Spleen (tissue), 11 donors: ENCODE measurements around the gene DLG1. TPM values are rescaled to one million over a fixed set of nuclear protein-coding genes. Genes with fewer than 3 reads are reported as not detected.
A peak's percentile ranks its signal among the peaks of the same experiment; 100 is the strongest.
"Not testable (repeated sequence)": the region's sequence is repeated elsewhere in the genome, so short reads cannot be mapped to it uniquely, and the experiment has no call there.

Experiments
- DNase-seq: peaks from one replicate; pipeline ENCODE4 v3.0.0-alpha.2; 2020
- H3K27ac ChIP-seq, 8 donors: fragments of 200-600 bp; sonication (generic) in 7 of 8; 1 replicate in 4 of 8; 2 replicates in 4 of 8; pipeline versions ENCODE4 v1.5.0 to v1.8.0; 2016 to 2021; ENCODE audit warnings: inconsistent platforms in 4 of 8, mild to moderate bottlenecking in 4 of 8, moderate library complexity in 1 of 8
- H3K27me3 ChIP-seq, 7 donors: fragments of 200-600 bp; sonication (generic) in 6 of 7; replicated peaks in 1 of 7; 1 replicate in 4 of 7; 2 replicates in 3 of 7; pipeline versions ENCODE4 v1.5.0 to v1.8.0; 2016 to 2021; ENCODE audit warnings: inconsistent platforms in 3 of 7, mild to moderate bottlenecking in 1 of 7
- H3K36me3 ChIP-seq, 6 donors: fragments of 200-600 bp; sonication (generic) in 5 of 6; 1 replicate in 4 of 6; 2 replicates in 2 of 6; pipeline versions ENCODE4 v1.5.0 to v1.8.0; 2016 to 2021; ENCODE audit warnings: inconsistent platforms in 2 of 6
- H3K4me1 ChIP-seq, 6 donors: fragments of 200-600 bp; sonication (generic) in 5 of 6; 1 replicate in 3 of 6; 2 replicates in 3 of 6; pipeline versions ENCODE4 v1.5.0 to v1.8.0; 2016 to 2021; ENCODE audit warnings: inconsistent platforms in 3 of 6
- H3K4me3 ChIP-seq, 8 donors: fragments of 200-600 bp; sonication (generic) in 7 of 8; 1 replicate in 4 of 8; 2 replicates in 4 of 8; pipeline versions ENCODE4 v1.5.0 to v1.8.0; 2016 to 2021; ENCODE audit warnings: inconsistent platforms in 4 of 8, mild to moderate bottlenecking in 4 of 8, moderate library complexity in 2 of 8
- H3K9me3 ChIP-seq, 8 donors: fragments of 200-600 bp; sonication (generic) in 7 of 8; 1 replicate in 4 of 8; 2 replicates in 4 of 8; pipeline versions ENCODE4 v1.5.0 to v1.8.0; 2016 to 2021; ENCODE audit warnings: inconsistent platforms in 4 of 8
- CTCF ChIP-seq, 11 experiments: fragments of 200-600 bp in 7 of 11; fragments of 450-650 bp in 4 of 11; sonication (generic) in 4 of 11; IDR thresholded peaks in 8 of 11; conservative IDR thresholded peaks in 3 of 11; 1 replicate in 7 of 11; 2 replicates in 4 of 11; pipeline versions ENCODE4 v1.4.0 to v1.8.0; 2016 to 2021; ENCODE audit warnings: antibody characterized with exemption in 11 of 11, inconsistent platforms in 4 of 11, mild to moderate bottlenecking in 1 of 11
- POLR2A ChIP-seq, 3 donors: fragments of 450-650 bp; IDR thresholded peaks; one replicate each; pipeline ENCODE4 v1.5.1; 2017; ENCODE audit warnings: antibody characterized with exemption in 3 of 3, mild to moderate bottlenecking in 1 of 3
- POLR2AphosphoS5 ChIP-seq, 3 donors: sonication (generic); formaldehyde crosslinking; IDR thresholded peaks; one replicate each; pipeline ENCODE4 v1.5.1; 2017; ENCODE audit warnings: antibody characterized with exemption in 3 of 3
- WGBS, 5 donors: extraction: QIAGEN DNeasy Blood & Tissue Kit in 3 of 5; methylation state at CpG; one replicate each; pipeline versions ENCODE4 v1.1.5 to v1.1.7; 2013 to 2018; 5-methylcytosine and 5-hydroxymethylcytosine counted together
- intact Hi-C: fragments of 100-400 bp; cut with DNase I; formaldehyde crosslinking; loops from one replicate; pipeline ENCODE4 v1.15.0; 2023; ENCODE audit warnings: low total_unique reads
- polyA plus RNA-seq, 3 donors: library from polyadenylated mRNA; stranded (reverse); fragments of 200-250 nt; gene quantifications; one replicate each; pipeline ENCODE4 v1.2.1, GENCODE V29; 2013
- total RNA-seq, 7 donors: library from RNA; depleted of rRNA in 3 of 7; stranded (reverse); fragments of >200 nt in 3 of 7; fragmentation: NEBNext Ultra II Directional in 4 of 7; extraction: Animal tissue kit (Norgen Biotek cat#: 25700) in 4 of 7; gene quantifications; one replicate each; pipeline versions ENCODE4 v1.1.0 to v1.2.1, GENCODE V29; 2016 to 2021
- donor health status: healthy with polysubstance abuse.
- donor health status: DM: no; HTN: no; CAD: no; lungs with moderate emphysema.
- donor health status: DM: no; HTN: no; CAD: no.
- donor health status: Bipolar disorder and iron deficiency.
- donor health status: healthy.
- donor health status: DM: no; HTN: no; CAD: no.
- donor health status: DM: yes; HTN: yes; CAD: no.

Gene DLG1
- total and polyA plus RNA-seq, 10 donors, result 11.0 to 92.3 (median 59.1) TPM

DNA sequence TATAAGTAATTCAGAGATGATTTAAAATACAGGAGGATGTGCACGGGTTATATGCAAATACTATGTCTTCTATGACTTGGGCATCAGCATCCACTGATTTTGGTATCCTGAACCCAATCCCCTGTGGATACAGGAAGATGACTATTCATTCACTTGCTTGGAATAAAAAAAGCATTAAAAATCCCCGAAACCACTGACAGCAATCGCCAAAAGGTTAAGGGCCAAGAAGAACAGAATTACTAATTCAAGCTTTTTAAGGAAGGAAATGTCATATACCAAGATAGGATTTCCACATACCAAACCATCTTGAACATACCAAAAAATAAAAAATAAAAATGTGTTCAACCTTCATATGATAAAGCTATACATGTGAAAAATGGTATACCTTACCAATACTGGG is 93.7 kb downstream of the DLG1 start:
- Histone ChIP-seq H3K27ac (peak overlapping the region in 2 of 8 donors; percentile 1 to 12), H3K9me3 (no peaks in the 10 kb centered on the region), H3K4me1 (peaks cover 15 to 78% (median 45%) of the 10 kb centered on the region in 6 donors), H3K36me3 (no peaks in the 10 kb centered on the region), H3K4me3 (no peak overlapping the region), H3K27me3 (no peaks in the 10 kb centered on the region)
- DNase-seq, result no peak
- intact Hi-C loops, result no loop called here
- WGBS, 5 donors, result 39 to 55% (median 52%) methylated on average over 3 of the region's 3 CpGs
- no peak for TF ChIP-seq CTCF (IDR thresholded peaks at IDR 0.05 in 8 of 11, conservative IDR thresholded peaks at IDR 0.05 in 3 of 11)
- no peak for TF ChIP-seq POLR2A (IDR thresholded peaks at IDR 0.05)
- TF ChIP-seq POLR2AphosphoS5 (IDR thresholded peaks at IDR 0.05), result no peak

DNA sequence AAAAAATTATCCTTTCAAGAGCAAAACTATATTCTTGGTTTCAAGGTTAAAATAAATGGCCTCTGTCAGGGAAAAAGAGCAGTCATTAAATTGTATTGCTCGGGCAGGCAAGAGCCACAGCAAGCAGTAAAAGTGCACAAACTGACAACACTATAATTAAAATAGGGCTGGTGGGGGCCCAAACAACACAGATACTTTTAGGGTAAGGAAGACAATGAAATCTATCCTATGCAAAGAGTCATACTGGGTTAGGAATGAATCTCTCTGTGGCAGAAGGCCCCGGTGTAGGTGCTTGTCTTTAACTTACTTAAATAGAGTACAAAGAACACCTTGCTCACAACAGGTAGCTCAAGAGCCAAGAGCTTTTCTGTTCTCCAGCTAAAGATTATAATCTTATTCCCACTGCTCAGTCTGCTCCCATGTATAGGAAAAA is 94.7 kb downstream of the DLG1 start:
- peaks cover 15 to 73% (median 39%) of the 10 kb centered on the region in 6 donors for H3K4me1 ChIP-seq
- WGBS, 5 donors, result 68 to 79% (median 76%) methylated on average over 2 of the region's 2 CpGs
- H3K9me3 ChIP-seq, result no peaks in the 10 kb centered on the region
- intact Hi-C loops, result no loop called here
- H3K36me3 ChIP-seq, result no peaks in the 10 kb centered on the region
- H3K27ac ChIP-seq, result no peak overlapping the region
- TF ChIP-seq POLR2AphosphoS5 (IDR thresholded peaks at IDR 0.05) (no peak), POLR2A (IDR thresholded peaks at IDR 0.05) (no peak), CTCF (IDR thresholded peaks at IDR 0.05 in 8 of 11, conservative IDR thresholded peaks at IDR 0.05 in 3 of 11) (no peak)
- H3K27me3 ChIP-seq, result no peaks in the 10 kb centered on the region
- no peak overlapping the region for H3K4me3 ChIP-seq
- no peak for DNase-seq

GRCh38 chr3:197202694-197203093 is 95.7 kb downstream of the DLG1 start:
- TF ChIP-seq POLR2A (IDR thresholded peaks at IDR 0.05) (no peak), POLR2AphosphoS5 (IDR thresholded peaks at IDR 0.05) (no peak)
- H3K36me3 ChIP-seq, result no peaks in the 10 kb centered on the region
- no peak overlapping the region for H3K4me3 ChIP-seq
- DNase-seq, result no peak
- peaks cover 15 to 71% (median 39%) of the 10 kb centered on the region in 6 donors for H3K4me1 ChIP-seq
- WGBS, 5 donors, result 79 to 87% (median 83%) methylated on average over 2 of the region's 2 CpGs
- no peaks in the 10 kb centered on the region for H3K27me3 ChIP-seq
- intact Hi-C loops, result no loop called here
- H3K27ac ChIP-seq, result no peak overlapping the region
- H3K9me3 ChIP-seq, result no peaks in the 10 kb centered on the region

DNA sequence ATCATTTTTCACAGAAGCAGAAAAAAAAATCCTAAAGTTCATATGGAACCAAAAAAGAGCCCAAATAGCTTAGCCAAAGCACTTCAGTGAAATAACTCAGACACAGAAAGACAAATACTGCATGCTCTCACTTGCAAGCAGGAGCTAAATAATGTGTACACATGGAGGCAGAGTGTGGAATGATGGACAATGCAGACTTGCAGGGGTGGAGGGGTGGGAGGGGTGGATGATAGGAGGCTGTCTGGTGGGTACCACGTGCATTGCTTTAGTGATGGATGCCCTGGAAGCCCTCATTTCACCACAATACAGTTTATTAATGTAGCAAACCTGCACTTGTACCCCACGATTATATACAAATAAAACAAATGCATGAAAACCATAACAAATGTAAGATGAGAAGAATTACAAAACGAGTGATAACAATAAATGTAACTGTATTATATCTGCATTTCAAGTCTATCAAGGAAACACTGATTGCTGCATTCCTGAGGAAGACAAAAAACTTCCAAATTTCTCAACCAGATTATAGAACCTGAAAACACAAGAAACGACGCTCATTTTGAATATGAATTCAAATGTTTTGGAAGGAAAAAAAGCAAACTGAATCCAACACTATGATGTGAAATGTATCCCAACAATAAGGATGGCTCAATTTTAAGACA is 96.5 kb downstream of the DLG1 start:
- H3K27ac ChIP-seq, result no peak overlapping the region
- no peaks in the 10 kb centered on the region for H3K9me3 ChIP-seq
- 85 to 94% (median 87%) methylated on average over 5 of the region's 5 CpGs for WGBS, 5 donors
- intact Hi-C loops, result no loop called here
- no peak overlapping the region for H3K4me3 ChIP-seq
- no peak for DNase-seq
- no peaks in the 10 kb centered on the region for H3K36me3 ChIP-seq
- no peaks in the 10 kb centered on the region for H3K27me3 ChIP-seq
- TF ChIP-seq POLR2AphosphoS5 (IDR thresholded peaks at IDR 0.05) (no peak), CTCF (IDR thresholded peaks at IDR 0.05 in 8 of 11, conservative IDR thresholded peaks at IDR 0.05 in 3 of 11) (no peak), POLR2A (IDR thresholded peaks at IDR 0.05) (no peak)
- H3K4me1 ChIP-seq, result peaks cover 15 to 71% (median 39%) of the 10 kb centered on the region in 6 donors

DNA sequence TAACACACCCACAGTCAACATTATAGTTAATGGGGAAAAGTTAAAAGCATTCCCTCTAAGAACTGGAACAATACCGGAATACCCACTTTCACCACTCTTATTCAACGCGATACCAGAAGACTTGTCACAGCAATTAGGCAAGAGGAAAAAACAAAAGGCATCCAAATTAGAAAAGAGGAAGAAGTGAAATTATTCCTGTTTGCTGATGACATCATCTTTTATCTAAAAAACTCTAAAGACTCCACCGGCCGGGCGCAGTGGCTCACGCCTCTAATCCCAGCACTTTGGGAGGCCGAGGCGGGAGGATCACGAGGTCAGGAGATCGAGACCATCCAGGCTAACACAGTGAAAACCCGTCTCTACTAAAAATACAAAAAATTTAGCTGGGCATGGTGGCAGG is 97.6 kb downstream of the DLG1 start:
- H3K4me1 ChIP-seq, result peaks cover 15 to 65% (median 37%) of the 10 kb centered on the region in 6 donors
- H3K4me3 ChIP-seq, intact Hi-C loops, H3K36me3 ChIP-seq, H3K9me3 ChIP-seq, H3K27me3 ChIP-seq, H3K27ac ChIP-seq, DNase-seq: not testable (repeated sequence)
- WGBS, 5 donors, result 82 to 95% (median 90%) methylated on average over 12 of the region's 12 CpGs
